ENCODE results near the gene SLCO4A1.

GRCh38 chr20:62606551-62607201 is 35.6 kb upstream of the SLCO4A1 start:
- TF ChIP-seq CTCF (IDR thresholded peaks at IDR 0.05) (no peak), POLR2A (IDR thresholded peaks at IDR 0.05) (peak in 1 of 3 donors; percentile 10)
